Putamen (tissue), 1 donor: Measurements from ENCODE around the gene CCN5.
A peak's percentile ranks its signal among the peaks of the same experiment; 100 is the strongest.
"Not testable (repeated sequence)": the region's sequence is repeated elsewhere in the genome, so short reads cannot be mapped to it uniquely, and the experiment has no call there.

Experiments used
- DNase-seq: peaks from one replicate; pipeline ENCODE4 v3.0.0-alpha.2; 2016; ENCODE audit warnings: low spot score

CCN5 gene

DNA sequence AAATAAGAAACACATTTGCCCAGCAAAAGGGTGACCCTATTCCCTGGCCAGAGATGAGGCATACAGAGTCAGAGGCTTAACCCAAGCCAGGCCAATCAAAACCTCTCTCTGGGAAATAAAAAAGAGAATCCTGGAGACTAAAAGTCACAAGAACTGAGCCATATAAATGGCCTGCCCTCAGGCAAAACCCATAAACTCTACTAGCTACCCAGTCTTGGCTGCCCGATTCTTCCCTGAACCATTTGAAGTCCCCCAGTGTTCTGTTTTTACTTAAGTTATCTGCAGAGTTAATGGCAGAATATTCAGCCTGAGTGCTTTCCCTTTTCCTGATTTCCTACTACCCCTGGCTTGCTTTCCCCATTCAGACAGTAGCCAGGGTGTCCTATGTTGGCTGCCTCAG lies 44.4 kb downstream of the CCN5 start:
- no peak for DNase-seq

GRCh38 chr20:44761423-44761822 lies 46.3 kb downstream of the CCN5 start:
- no peak for DNase-seq

GRCh38 chr20:44762466-44763140 lies 47.4 kb downstream of the CCN5 start:
- no peak for DNase-seq

DNA sequence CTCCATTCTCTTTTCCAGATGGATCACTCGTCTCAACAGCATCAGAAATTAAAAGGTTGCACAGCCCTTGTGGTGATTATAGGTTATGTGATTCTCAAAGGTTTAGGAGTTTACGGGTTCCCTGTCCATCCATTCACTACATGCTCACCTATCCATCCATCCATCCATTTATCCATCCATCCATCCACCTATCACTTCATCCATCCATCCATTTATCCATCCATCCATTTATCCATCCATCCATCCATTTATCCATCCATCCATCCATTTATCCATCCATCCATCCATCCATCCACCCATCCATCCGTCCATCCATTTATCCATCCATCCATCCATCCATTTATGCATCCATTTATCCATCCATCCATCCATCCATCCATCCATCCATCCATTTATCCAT lies 48.6 kb downstream of the CCN5 start:
- not testable (repeated sequence) for DNase-seq

DNA sequence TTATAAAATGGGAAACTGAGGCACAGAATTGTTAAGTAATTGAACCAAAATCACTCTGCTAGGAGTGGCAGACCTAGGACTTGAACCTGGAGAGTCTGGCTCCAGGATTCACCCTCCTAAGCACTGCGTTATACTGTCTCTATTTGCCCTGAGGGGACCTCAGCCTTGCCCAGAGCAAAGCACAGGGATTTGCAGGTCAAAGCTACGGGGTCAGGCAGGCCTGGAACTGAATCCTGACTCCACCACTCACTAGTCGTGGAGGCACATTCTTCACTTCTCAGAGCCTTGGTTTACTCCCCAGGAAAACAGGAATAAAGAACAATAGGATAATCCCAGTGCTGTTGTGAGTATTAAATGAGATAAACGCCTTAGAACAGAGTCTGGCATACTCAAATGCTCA lies 49.9 kb downstream of the CCN5 start:
- no peak for DNase-seq

- DNase-seq: no peak
These were observed 50.7 kb downstream of the CCN5 start for GRCh38 chr20:44765701-44766347.

DNA sequence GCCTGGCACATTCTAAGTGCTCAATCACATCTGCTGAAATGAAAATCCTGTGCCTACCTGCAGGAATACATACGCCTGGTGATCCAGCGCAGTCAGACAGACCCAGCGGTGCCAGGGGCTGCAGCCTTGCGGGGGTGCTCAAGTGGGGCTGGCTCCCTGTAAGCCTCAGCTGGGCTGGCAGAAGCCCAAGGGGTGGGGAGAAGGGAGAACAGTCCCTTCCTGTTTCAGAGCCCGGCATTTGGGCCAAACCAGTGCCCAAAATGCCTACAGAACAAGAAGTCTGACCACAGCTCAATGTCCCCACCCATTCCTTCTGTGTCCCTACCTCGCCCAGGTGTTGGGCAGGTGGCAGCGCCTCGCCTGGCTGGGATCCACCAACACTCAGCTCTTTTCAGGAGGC lies 53.1 kb downstream of the CCN5 start:
- DNase-seq: no peak

DNA sequence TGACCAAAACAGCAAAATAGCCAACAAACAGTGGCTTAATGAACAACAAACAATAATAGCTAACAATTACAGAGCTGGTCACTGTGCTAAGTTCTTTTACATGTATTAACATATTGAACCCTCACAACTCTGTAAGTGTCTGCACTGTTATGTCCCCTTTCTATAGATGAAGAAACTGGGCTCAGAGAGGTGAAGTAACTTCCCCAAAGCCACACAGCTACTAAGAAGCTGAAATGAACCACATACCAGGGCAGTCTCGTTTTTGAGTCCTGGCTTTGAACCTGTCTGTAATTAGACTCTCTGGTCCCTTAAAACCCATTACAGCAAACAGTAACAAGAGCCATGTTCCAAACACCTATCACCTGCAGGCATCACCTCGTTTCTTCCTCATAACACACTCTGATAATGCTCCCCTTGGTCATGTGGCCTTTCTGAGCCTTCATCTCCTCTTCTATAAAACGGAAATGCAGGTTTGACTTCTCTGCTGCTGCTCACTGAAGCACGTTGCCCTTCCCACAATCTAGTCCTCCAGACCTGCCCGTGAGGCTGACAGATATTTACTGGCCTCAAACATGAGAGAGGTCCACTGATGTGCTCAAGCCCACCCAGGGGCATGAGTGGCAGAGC lies 53.8 kb downstream of the CCN5 start:
- DNase-seq: no peak

- DNase-seq: no peak
These were observed 54.3 kb downstream of the CCN5 start for GRCh38 chr20:44769481-44769863.

DNA sequence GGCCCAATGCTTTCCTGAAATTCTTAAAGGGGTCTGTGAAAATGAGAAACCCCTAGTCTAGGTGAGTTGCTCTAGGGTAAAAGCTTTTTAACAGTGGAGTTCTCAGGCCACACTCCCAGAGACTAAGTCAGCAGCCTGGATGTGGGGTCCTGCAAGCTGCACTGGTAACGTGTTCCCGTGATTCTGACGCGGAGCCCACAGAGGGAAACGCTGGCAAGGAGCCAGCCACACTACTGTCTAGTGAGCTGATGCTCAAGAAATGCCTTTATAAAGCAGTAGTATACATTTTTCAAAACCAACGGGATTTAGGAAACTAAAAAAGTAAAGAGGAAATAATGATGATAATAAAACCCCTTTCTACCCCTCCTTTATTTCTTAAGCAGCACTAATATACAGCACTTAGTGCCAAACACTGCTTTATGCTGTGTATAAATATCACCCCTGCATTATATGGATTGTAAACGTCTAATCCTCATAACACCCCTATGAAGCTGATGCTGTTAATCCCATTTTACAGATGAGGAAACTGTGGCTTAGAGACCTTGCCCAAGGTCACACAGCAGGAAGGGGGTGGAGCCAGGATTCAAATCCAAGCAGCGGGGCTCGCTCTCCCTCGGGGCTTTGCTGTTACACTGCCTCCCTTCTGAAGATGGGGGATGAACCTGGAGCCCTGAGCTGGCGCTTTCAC lies 55.5 kb downstream of the CCN5 start:
- no peak for DNase-seq

- DNase-seq: no peak
These were observed 56.0 kb downstream of the CCN5 start for GRCh38 chr20:44771172-44771535.

- no peak for DNase-seq
These were observed 57.5 kb downstream of the CCN5 start for GRCh38 chr20:44772636-44773035.

- peak; percentile 64 for DNase-seq
These were observed 58.1 kb downstream of the CCN5 start for GRCh38 chr20:44773070-44773829.

DNA sequence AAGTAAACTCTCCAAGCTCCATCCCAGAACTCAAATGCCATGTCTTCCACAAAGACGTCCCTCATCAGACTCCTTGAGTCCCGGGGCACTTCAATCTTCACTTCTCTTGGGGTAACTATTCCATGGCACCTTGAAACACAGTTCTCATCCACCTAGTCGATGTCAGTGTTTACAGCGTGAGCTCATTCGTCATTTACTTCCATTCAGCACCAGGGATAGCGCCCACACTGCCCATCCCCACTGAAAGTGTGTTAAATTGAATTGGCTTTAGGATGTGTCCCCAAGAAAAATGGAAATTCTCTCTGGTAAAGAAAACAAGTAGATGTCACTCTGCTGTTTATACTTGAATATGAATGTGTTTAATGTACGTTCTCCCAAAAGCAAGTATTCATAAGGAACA lies 61.8 kb downstream of the CCN5 start:
- DNase-seq: no peak
